ENCODE measurements around the gene ZFAND2A.
A peak's percentile ranks its signal among the peaks of the same experiment; 100 is the strongest.
"Not testable (repeated sequence)": the region's sequence is repeated elsewhere in the genome, so short reads cannot be mapped to it uniquely, and the experiment has no call there.

Gene ZFAND2A

GRCh38 chr7:1174881-1175596, 15.0 kb upstream of the ZFAND2A start:
- DNase-seq: no peak

- no peak for DNase-seq
Observed at GRCh38 chr7:1174002-1174401, 14.0 kb upstream of the ZFAND2A start.

GRCh38 chr7:1172666-1173523, 12.9 kb upstream of the ZFAND2A start:
- DNase-seq: no peak

- DNase-seq: not testable (repeated sequence)
Observed at GRCh38 chr7:1171516-1171915, 11.5 kb upstream of the ZFAND2A start.

GRCh38 chr7:1170741-1171501, 10.9 kb upstream of the ZFAND2A start:
- DNase-seq: no peak

GRCh38 chr7:1169409-1170368, 9.7 kb upstream of the ZFAND2A start:
- peak; percentile 89 to 94 (median 91) for DNase-seq

- no peak for DNase-seq
Observed at GRCh38 chr7:1168422-1168821, 8.4 kb upstream of the ZFAND2A start.

GRCh38 chr7:1164436-1164835, 4.4 kb upstream of the ZFAND2A start:
- DNase-seq: no peak

GRCh38 chr7:1163121-1163520, 3.1 kb upstream of the ZFAND2A start:
- no peak for DNase-seq

GRCh38 chr7:1160670-1161021, 650 bp upstream of the ZFAND2A start:
- DNase-seq: peak in 1 of 5 donors; percentile 15

GRCh38 chr7:1159231-1159630, 765 bp downstream of the ZFAND2A start:
- not testable (repeated sequence) for DNase-seq

GRCh38 chr7:1158203-1159126, 1.5 kb downstream of the ZFAND2A start:
- DNase-seq: no peak

GRCh38 chr7:1156782-1157535, 3.0 kb downstream of the ZFAND2A start:
- DNase-seq: no peak

- not testable (repeated sequence) for DNase-seq
Observed at GRCh38 chr7:1155818-1156781, 3.9 kb downstream of the ZFAND2A start.

- no peak for DNase-seq
Observed at GRCh38 chr7:1154172-1154739, 5.7 kb downstream of the ZFAND2A start.

- no peak for DNase-seq
Observed at GRCh38 chr7:1152492-1152891, 7.5 kb downstream of the ZFAND2A start.

GRCh38 chr7:1151653-1152425, 8.2 kb downstream of the ZFAND2A start:
- no peak for DNase-seq

- DNase-seq: no peak
Observed at GRCh38 chr7:1151156-1151555, 8.8 kb downstream of the ZFAND2A start.
